GM21619 (cell line): Measurements from ENCODE around the gene TRIM28.

Source experiments
- ATAC-seq: cut with Tn5 transposase; IDR thresholded peaks from one replicate; pipeline ENCODE4 v1.9.1; 2021; ENCODE audit not compliant: unreplicated experiment

Gene TRIM28

GRCh38 chr19:58559275-58560006, 15.6 kb downstream of the TRIM28 start:
- peak; percentile 18 for ATAC-seq

GRCh38 chr19:58560007-58560887, 16.4 kb downstream of the TRIM28 start:
- ATAC-seq, result no peak

- no peak for ATAC-seq
Measured at GRCh38 chr19:58560921-58561320, 17.1 kb downstream of the TRIM28 start.

GRCh38 chr19:58561373-58562121, 17.7 kb downstream of the TRIM28 start:
- ATAC-seq, result no peak

GRCh38 chr19:58562122-58563033, 18.5 kb downstream of the TRIM28 start:
- ATAC-seq, result no peak

GRCh38 chr19:58563034-58563573, 19.2 kb downstream of the TRIM28 start:
- no peak for ATAC-seq

- no peak for ATAC-seq
Measured at GRCh38 chr19:58563823-58564222, 20.0 kb downstream of the TRIM28 start.

GRCh38 chr19:58566989-58567388, 23.1 kb downstream of the TRIM28 start:
- no peak for ATAC-seq

- ATAC-seq, result no peak
Measured at GRCh38 chr19:58568453-58569130, 24.7 kb downstream of the TRIM28 start.

GRCh38 chr19:58569191-58569942, 25.5 kb downstream of the TRIM28 start:
- no peak for ATAC-seq

GRCh38 chr19:58569943-58570670, 26.2 kb downstream of the TRIM28 start:
- no peak for ATAC-seq

GRCh38 chr19:58570770-58571574, 27.1 kb downstream of the TRIM28 start:
- ATAC-seq, result no peak

- no peak for ATAC-seq
Measured at GRCh38 chr19:58571575-58571947, 27.7 kb downstream of the TRIM28 start.

- no peak for ATAC-seq
Measured at GRCh38 chr19:58572026-58572817, 28.4 kb downstream of the TRIM28 start.

- peak; percentile 45 for ATAC-seq
Measured at GRCh38 chr19:58572818-58573657, 29.2 kb downstream of the TRIM28 start, which contains the start of gene MZF1. Gene MZF1 (minus strand): TSS chr19:58573335. CDS start chr19:58571389, 1,946 bp downstream.
